Measurements from ENCODE around the gene RHPN2. TPM values are rescaled to one million over a fixed set of nuclear protein-coding genes. Genes with fewer than 3 reads are reported as not detected.
A peak's percentile ranks its signal among the peaks of the same experiment; 100 is the strongest.

RHPN2 gene
- total and polyA plus RNA-seq, 2 of the 13 experiments (the other 11 are each of a cell fraction or from before 2014, with no cell fraction given), result 20.3 to 48.0 TPM

- TF ChIP-seq RERE (CRISPR knock-in tag; IDR thresholded peaks at IDR 0.05; ENCODE audit: low read depth) (peak; percentile 72), RARA (CRISPR knock-in tag; IDR thresholded peaks at IDR 0.05) (peak; percentile 80), RFX5 (IDR thresholded peaks at IDR 0.05; ENCODE audit: low read depth, low read length) (peak; percentile 67; the same call in 1 of the 2 replicates), ATF1 (CRISPR knock-in tag; IDR thresholded peaks at IDR 0.05) (peak; percentile 73), SRF (IDR thresholded peaks at IDR 0.05; ENCODE audit: low read depth, low read length) (no peak), ZNF574 (CRISPR knock-in tag; IDR thresholded peaks at IDR 0.05) (peak; percentile 82), ZNF251 (CRISPR knock-in tag; IDR thresholded peaks at IDR 0.05) (no peak), PHF8 (CRISPR knock-in tag; IDR thresholded peaks at IDR 0.05) (peak; percentile 62), IRF2 (CRISPR knock-in tag; IDR thresholded peaks at IDR 0.05) (peak; percentile 83), ZNF781 (CRISPR knock-in tag; IDR thresholded peaks at IDR 0.05; ENCODE audit: borderline replicate concordance, not compliant biosample characterization) (peak; percentile 33), ZBTB10 (CRISPR knock-in tag; IDR thresholded peaks at IDR 0.05; ENCODE audit: borderline replicate concordance) (0 out of 2 replicates have a peak, but pooled peaks have one; percentile 64)
- TF ChIP-seq, protein P1, sequence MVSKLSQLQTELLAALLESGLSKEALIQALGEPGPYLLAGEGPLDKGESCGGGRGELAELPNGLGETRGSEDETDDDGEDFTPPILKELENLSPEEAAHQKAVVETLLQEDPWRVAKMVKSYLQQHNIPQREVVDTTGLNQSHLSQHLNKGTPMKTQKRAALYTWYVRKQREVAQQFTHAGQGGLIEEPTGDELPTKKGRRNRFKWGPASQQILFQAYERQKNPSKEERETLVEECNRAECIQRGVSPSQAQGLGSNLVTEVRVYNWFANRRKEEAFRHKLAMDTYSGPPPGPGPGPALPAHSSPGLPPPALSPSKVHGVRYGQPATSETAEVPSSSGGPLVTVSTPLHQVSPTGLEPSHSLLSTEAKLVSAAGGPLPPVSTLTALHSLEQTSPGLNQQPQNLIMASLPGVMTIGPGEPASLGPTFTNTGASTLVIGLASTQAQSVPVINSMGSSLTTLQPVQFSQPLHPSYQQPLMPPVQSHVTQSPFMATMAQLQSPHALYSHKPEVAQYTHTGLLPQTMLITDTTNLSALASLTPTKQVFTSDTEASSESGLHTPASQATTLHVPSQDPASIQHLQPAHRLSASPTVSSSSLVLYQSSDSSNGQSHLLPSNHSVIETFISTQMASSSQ (IDR thresholded peaks at IDR 0.05; ENCODE audit: low read depth), result peak; percentile 94
- TF ChIP-seq, protein P1 (CRISPR knock-in tag; IDR thresholded peaks at IDR 0.05; ENCODE audit: borderline replicate concordance), result peak; percentile 98
Measured at GRCh38 chr19:33040994-33041827, 23.5 kb downstream of the RHPN2 start (continued).

Measured in HepG2 (cell line).